Measurements from ENCODE around the gene CDKL1.

CDKL1 gene

DNA sequence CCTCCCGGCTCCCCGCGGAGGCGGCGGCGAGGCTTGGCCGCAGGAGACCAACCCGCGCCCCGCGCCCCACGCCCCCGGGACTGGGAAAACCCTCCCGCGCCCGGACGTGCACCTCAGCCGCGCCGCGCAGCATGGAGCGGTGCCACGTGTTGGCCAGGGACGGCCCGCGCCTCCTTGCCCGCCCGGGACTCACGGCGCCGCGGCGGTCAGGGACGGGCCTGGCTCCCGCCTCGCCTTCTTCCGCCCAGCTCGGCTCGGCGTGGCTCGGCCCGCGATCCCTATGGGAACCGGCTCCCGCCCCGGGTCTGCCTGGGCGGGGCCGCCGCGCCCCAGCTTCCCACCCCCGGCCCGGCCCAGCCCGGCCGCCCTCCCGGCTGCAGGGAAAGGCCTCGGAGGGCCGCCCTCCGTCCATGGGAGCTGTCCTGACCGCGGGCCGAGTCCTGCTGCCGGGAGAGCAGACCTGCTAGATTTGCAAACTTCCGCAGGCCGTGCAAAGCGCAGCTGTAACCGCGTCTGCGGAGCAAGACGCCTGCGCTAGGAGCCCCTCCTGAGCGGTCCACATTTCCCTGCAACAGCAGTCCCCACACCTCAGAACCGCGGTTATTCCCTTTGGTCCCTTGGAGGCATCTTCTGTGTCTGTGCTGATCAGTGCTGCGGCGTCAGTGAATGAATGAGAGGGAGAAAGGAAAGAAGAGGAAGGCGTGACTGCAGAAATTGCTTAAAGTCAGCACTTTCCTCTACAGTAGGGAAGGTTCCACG lies at the start of gene CDKL1:
Gene CDKL1, minus strand, starts transcription at position 251 of the 759 bp plus-strand sequence. CDS start 1,013 bp downstream, outside the sequence.
- DNase-seq = peak; percentile 62 to 64

DNA sequence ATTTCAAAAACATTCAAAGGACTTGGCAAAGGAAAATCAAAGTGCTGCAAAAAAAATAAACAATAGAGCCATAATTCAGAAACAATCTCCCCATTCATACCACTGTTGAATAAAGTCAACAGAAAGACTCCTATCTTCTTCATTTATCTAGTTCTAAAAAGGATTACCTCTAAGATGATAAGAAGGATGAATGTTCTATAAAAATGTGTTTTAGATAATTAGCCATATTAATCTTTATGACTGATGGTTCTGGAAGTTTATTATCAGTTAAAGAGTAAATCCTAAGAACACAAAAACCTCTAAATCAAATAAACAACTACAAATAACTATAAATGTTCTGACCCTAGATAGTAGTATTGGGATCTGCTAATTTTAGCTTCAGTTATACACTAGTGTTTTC lies 37.8 kb upstream of the CDKL1 start:
- DNase-seq = no peak

DNA sequence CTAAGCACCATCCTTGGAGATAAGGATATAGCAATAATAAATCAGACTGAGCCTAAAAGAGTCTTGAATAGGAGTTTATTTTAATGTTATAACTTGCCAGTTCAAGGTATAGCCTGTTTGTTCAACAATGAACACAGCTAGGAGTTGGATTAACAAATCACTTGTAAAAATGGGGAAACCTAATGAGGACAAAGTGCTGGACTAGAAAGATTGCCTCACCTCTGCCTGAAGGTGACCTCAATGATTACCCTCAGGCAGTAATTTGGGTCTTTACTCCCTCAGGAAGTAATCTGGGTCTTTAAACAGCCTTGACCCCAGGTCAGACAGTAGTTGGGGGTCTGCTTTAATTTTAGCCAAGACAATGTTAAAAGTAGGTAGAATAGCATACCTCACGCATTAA lies 35.5 kb upstream of the CDKL1 start:
- DNase-seq = no peak

DNA sequence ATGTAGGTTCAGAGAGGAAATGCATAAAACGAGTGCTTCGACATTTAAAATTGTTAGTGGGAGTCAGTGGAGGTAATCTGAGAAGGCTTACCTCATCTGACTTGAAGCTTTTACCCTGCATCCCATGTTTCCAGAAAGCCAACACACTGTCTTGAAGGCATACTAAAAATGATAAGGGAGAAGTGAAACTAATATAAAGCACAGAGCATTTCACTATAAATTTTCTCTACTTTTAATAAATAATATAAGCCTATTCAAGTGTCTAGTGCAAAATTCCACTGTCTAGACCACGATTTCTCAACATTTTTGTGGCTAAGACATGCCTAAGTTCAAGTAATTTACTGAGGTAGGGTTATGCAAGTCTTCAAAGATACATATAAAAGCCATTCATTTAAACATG lies 29.1 kb upstream of the CDKL1 start:
- DNase-seq = no peak

DNA sequence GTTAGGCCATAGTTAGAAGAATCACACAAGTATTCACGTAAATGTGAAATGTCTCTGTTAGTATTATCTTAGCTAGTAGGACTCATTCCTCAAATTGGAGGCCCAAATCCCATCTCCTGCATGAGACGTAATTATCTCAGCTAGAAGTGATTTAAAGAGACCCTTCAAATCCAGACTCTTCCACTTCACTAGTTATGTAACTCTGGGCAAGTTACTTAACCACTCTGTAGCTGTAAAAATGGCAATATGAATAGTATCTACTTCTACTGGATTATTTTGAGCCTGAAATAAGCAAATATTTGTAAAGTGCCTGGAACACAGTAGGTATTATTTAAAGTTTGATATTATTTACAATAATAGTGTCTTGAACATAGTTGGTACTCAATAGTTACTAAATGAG lies 28.4 kb upstream of the CDKL1 start:
- no peak for DNase-seq

DNA sequence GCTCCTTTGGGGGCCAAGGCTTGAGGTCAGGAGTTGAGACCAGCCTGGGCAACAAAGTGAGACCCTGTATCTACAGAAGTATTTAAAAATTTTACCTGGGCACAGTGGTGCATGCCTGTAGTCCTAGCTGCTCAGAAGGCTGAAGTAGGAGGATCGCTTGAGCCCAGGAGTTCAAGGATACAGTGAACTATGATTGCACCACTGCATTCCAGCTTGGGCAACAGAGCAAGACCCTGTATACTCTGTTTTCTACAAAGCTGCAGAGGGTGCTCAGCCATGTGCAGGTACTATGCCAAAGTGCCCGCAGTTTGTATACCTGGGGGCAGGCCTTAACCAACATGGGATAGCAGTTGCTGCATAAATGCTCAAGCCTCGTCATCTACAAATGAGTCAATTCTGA lies 26.8 kb upstream of the CDKL1 start:
- DNase-seq = no peak

DNA sequence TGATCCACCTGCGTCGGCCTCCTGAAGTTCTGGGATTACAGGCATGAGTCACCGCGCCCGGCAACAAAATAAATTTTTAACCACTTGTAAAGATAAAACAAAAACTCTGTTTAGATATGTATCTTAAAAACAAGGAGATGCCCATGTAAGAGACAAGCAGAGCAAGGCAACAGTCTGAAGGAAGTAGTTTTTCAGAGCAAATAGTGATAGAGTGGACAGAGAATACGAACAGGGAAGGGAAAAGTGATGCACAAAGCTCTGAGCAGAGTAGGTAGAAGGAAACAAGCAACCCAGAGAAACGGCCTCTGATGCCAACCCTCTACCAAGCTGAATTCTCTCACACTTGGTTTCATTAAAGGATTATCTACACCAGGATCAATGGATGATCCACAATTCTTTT lies 24.8 kb upstream of the CDKL1 start:
- no peak for DNase-seq

DNA sequence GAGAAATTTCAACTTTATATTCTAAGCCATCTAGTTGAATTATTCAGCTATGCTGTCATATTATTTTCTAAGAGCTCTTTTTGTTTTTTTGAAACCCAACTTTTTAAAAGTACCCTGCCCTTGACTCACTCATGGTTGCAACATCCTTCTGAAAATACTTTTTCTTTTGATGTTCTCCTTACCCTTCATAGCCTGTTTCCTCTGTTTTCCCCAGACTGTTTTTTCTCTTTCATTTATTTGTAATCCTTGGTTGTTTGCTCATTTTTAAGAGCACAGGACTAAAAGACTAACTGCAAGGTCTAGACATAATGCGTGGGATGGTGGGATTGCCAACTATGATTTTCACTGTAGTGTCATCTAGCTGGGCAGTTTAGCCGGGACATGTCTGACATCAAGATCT lies 21.2 kb upstream of the CDKL1 start:
- no peak for DNase-seq

DNA sequence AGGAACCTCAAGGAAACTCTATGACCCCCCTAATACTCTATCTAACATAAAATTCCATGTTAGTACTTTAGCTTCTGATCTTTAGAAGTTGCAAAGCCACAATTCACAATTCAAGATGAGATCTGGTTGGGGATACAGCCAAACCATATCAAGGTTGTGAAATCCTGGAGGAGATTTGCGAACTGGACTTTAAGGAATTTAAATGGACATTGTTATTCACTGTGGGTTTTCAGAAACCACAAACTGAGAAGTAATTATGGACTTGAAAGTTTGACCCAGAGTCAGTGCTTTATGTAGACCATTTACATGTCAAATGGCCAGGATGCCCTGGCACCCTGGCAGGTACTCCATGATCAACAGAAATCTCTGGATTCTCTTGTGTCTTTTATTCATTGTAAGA lies 14.2 kb upstream of the CDKL1 start:
- no peak for DNase-seq

DNA sequence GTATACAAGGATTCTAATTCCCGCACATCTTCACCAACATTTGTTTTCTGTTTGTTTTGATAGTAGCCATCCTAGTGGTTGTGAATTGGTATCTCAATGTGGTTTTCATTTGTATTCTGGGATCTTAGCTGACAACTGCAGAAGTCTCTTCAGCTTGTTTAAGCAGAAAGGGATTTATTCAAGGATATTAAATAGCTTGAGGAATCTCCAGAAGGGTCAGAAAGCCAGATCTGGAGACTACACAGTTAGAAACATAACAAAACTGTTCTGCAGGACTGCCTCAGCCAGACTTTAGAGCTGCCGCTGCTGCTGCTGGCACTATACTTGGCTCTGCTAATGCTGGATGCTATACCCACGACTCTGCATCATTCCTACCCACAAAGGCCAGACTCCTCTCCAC lies 13.4 kb upstream of the CDKL1 start:
- DNase-seq = no peak

DNA sequence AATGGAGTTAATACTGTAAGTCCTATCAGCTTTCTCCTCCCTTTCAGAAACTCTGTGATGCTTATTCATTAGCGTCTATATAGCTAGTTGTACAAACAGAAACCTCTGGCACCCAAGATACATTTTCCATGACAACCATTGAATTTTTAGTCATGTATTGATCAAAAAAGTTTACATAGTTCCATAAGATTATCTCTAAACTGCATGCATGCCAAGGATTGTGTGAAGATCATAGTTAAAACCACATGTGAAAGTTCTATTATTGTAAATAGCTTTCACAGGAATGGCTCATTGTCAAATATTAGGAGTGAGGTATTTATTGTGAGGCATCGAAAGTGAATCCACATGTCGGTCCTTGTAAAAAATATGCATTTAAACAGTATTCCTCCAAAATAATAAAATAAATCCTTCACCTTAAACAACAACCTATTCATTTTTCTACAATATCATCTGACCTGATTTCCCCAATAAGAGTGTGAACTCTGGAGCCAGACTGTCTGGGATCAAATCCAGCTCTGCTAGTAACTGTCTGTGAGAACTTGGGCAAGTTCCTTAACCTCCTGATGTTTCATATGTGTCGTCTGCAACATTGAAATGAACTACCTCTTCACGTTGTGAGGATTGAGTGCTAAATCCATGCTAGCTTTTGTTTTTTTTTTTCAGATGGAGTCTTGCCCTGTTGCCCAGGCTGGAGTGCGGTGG lies 10.6 kb upstream of the CDKL1 start:
- DNase-seq = no peak

DNA sequence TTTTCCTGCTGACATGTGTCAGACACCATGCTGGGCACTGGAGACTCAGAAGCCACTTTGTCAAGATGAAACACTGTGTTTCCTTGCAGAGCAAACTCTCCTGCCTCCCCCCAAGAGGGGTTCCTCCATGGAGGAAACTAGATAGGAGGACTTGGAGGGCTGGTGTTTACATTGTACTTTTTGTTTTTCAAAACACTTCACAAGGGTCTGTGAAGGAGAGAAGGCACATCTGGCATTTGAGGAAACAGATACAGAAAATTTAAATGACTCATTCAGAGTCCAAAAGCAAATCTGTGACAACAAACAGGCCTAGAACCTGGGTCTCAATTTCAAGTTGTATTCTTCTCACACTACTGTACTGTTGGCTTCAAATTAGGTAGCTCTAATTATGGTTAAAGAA lies 6.7 kb upstream of the CDKL1 start:
- DNase-seq = no peak

DNA sequence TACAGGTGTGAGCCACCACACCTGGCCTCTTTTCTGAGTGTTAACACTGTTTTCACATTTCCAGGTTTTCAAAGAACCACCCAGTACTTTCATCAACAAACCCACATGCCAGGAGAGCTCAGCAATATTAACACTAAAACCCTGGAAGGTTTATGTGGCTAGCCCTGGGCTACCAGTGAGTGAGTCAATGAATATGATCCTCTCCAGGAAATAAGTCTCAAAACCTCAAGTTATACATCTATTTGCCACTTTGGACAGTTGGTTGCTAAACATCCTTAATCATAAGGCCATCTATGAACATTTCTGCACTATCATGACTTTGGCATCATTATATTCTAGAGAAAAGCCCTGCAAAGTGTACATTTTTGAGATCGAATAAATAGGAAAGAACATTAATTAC lies 6.3 kb upstream of the CDKL1 start:
- DNase-seq = no peak

DNA sequence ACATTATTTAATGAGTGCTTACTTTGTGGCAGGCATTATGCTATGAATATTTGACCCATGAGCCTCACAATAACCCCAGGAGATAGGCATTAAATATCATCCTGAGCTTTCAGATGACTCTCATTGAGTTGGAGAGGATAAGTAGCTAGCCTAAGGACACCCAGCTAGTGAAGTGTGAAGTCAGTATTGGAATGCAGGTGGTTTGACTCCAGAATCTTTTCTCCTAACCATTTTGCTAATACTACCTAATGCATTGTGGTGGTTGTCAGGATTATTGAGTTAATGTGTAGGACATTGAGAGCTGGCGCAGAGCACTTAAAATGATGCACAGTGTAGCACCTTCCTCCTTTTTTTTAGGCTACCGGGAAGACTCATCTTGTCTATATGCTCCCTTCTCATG lies 3.8 kb upstream of the CDKL1 start:
- DNase-seq = no peak

DNA sequence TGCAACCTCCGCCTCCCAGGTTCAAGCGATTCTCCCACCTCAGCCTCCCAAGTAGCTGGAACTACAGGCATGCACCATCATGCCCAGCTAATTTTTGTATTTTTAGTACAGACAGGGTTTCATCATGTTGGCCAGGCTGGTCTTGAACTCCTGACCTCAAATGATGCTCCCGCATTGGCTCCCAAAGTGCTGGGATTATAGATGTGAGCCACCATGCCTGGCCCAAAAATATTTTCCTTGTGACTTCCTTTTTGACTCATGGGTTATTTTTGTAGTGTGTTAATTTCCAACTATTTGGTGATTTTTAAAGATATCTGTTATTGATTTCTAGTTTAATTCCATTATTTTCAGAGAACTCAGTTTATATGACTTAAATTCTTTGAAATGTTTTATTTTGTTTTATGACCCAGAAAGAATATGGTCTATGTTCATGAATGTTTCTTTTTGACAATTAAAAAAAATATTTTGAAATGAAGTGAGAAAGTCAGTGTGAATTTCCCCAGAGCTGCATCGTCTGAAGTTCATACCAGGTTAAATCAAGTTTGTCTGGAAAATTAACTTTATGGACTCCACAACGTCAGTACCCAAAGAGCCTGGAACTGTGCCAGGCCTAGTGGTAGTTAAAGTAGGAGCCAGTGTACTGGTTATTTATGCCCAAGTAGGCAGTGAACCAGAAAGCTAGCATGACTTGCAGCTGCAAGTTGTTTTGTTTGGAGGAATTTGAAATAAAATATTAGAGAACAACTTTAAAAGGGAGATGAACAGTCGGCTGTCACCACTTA lies 2.8 kb upstream of the CDKL1 start:
- no peak for DNase-seq

DNA sequence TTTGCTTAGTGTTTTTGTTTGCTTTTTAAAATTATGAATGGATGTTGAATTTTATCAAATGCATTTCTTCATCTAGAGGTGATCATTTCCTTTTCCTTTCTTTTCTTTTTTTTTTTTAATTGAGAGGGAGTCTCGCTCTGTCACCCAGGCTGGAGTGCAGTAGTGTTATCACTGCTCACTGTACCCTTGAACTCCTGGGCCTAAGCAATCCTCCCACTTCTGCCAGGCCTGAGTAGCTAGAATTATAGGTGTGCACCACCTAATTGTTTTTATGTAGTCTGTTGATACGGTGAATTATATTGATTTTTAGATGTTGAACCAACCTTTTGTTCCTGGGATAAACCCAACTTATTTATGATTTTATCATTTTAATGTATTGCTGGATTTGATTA lies 1.5 kb upstream of the CDKL1 start:
- DNase-seq = no peak

DNA sequence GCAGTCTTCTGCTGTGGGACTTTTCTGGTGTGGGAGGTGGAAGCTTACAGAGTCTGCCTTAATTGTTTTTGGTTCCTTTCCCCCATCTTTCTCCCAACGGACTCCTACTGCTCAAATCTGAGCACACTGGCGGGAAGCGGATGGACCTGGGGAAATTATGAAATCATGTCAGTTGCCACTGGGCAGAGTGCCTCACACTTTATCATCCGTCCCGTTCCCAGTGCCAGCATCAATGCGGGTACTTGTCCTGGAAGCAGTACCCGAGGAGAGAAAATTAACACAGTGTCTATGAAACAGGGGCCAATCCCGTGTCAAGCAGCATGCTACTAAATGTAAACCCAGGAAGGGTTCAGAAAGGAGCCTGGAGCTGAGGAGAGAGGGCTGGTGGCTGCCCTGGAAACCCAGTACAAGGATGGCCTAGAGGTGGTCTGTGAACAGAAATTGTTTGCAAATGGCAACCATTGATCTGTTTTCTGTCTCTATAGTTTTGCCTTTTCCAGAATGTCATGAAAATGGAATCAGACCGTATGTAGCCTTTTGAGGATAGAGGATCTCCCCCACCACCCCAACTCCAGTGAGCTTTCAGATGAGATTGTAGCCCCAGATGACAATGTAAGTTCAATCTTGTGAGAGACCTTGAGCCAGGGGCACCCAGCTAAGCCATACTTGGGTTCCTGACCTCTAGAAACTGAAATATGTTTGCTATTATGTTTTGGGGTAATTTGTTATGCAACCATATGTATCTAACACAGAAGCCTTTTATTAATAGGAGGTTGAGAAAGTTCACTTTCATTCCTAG lies 908 bp upstream of the CDKL1 start:
- DNase-seq = peak in 1 of 2 experiments; percentile 3

DNA sequence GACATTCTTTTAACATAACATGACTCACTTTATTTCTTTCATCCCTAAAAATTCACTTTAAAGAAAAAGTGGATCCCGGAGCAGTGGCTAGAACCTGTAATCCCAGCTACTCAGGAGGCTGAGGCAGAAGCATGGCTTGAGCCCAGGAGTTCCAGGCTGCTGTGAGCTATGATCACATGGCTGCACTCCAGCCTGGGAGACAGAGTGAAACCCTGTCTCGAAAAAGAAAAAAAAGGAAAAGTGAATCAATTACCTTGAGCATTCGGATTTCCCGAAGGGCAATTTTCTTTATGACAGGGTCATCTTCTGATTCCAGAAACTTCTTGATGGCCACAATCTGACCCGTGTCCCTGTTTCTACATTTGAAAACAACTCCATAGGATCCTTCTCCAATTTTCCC lies 1.2 kb downstream of the CDKL1 start:
- no peak for DNase-seq

DNA sequence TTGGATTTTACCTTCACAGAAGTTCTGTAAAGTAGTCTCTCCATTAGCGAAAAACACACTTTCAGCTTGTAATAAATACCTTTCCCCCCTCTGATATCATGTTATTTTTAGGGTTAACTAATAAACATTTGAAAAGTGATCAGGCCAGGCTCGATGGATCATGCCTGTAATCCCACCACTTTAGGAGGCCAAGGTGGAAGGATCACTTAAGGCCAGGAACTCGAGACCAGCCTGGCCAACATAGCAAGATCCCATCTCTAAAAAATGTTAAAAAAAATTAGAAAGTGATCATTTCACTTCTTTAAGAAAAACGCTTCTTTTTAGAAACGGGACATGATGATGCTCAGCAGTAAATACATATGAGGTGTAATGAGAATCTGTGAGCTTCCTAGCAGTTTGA lies 2.0 kb downstream of the CDKL1 start:
- no peak for DNase-seq

DNA sequence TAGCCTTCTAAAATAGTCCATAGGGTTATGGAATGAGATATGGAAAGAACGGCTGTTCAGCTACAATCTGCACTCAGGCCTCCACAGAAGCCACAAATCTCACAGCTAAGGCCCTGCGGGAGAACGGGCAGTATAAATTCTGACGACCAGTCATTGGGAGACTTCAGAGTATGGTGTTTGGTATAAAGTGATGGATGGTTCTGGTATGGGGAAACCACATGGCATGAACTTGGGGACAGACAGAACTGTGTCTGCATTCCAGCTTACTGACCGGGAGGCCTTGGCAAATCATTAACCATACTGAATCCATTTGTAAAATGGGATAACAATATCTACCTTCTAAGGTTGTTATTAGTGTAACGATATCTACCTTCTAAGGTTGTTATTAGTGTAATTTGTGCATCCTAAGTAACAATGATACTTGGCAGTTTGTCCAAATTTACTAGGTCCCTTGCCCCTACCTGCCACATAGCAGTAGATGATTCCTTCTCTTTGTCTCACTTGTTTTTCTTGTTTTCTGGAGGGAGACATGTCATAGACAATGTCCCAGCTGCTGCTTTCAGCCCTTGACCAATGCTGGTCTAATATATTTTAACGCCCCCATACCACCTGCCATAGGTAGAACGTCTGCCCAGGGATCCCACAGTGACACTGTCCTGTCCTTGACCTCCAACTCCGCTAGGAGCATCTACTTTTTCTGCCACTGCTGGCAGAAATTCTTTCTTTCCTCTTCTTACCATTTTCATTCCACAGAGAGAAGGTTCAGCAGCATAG lies 6.8 kb downstream of the CDKL1 start:
- DNase-seq = no peak

DNA sequence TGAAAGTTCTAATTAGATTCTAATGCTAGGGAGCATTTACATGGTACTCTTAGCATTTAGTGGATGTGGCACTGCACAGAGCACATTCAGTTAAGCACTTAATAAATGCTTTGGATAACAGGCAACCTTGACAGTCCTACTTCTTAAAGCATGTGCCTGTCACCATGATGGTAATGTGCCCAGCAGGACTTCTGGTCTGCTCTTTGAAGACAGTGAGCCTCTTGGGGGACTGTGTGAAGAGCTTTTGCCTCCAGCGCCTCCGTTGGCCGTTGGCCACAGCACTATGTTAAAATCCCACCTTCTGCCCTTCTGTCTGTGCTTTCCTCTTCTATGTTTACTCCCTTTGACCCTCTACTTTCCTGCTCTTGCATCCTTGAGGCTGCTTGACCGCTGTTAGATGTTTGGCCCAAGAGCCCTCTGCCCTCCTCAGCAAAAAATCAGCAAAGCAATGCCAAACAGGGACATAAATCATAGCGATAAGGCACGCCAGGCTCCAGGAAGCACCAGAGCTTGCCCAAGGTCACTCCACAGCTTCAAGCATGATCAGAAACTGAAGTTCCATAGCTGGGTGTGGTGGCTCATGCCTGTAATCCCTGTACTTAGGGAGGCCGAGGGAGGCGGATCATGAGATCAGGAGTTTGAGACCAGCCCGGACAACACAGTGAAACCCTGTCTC lies 8.3 kb downstream of the CDKL1 start:
- DNase-seq = no peak

DNA sequence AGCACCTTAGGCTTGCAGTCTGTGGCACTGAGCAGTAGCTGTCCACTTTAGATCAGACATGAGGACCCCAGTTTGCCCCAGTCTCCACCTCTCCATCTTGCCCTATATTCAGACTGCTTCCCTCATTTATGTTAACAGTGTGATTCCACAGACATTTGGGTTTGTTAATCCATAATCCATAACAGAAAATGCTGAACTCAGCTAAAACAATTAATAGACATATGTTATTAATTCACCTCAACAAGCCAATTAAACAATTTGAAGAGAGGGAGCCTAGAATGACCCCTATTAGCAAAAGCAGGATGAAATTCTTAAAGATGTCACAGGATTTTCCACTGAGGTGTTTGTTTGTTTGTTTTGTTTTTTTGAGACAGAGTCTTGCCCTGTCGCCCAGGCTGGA lies 9.1 kb downstream of the CDKL1 start:
- no peak for DNase-seq

Measured in activated CD4-positive, alpha-beta T cell treated with anti-CD3 and anti-CD28 coated beads, Interleukin-2, amount 50 U/mL, for 48 hours (primary cell).